DLD1 (cell line): ENCODE measurements around the gene TMEM17.
"Not testable (repeated sequence)": the region's sequence is repeated elsewhere in the genome, so short reads cannot be mapped to it uniquely, and the experiment has no call there.

ENCODE experiments used
- in situ Hi-C: cut with HindIII; loops from 2 replicates; pipeline ENCODE4 v1.10.0; 2017; ENCODE audit warnings: low sequenced_read_pairs

TMEM17 gene

GRCh38 chr2:62505750-62506420, at the start of gene TMEM17:
TSS of gene TMEM17 (minus strand) at chr2:62506195. CDS start at chr2:62506129, 66 bp downstream.
- in situ Hi-C loops, result no loop called here

- in situ Hi-C loops, result no loop called here
Observed at GRCh38 chr2:62554440-62554839, 48.4 kb upstream of the TMEM17 start.

GRCh38 chr2:62550461-62550860, 44.5 kb upstream of the TMEM17 start:
- in situ Hi-C loops, result no loop called here

- in situ Hi-C loops, result no loop called here
Observed at GRCh38 chr2:62547854-62548253, 41.9 kb upstream of the TMEM17 start.

- in situ Hi-C loops, result no loop called here
Observed at GRCh38 chr2:62545261-62545660, 39.3 kb upstream of the TMEM17 start.

- in situ Hi-C loops, result no loop called here
Observed at GRCh38 chr2:62540408-62541168, 34.6 kb upstream of the TMEM17 start.

- in situ Hi-C loops, result no loop called here
Observed at GRCh38 chr2:62539606-62540407, 33.8 kb upstream of the TMEM17 start.

- in situ Hi-C loops, result no loop called here
Observed at GRCh38 chr2:62538756-62539155, 32.8 kb upstream of the TMEM17 start.

GRCh38 chr2:62537814-62538213, 31.8 kb upstream of the TMEM17 start:
- in situ Hi-C loops, result no loop called here

- in situ Hi-C loops, result no loop called here
Observed at GRCh38 chr2:62536873-62537547, 31.0 kb upstream of the TMEM17 start.

GRCh38 chr2:62535521-62535920, 29.5 kb upstream of the TMEM17 start:
- in situ Hi-C loops, result not testable (repeated sequence)

- in situ Hi-C loops, result no loop called here
Observed at GRCh38 chr2:62531594-62531993, 25.6 kb upstream of the TMEM17 start.

- in situ Hi-C loops, result no loop called here
Observed at GRCh38 chr2:62529758-62530157, 23.8 kb upstream of the TMEM17 start.

GRCh38 chr2:62527478-62528210, 21.6 kb upstream of the TMEM17 start:
- in situ Hi-C loops, result no loop called here

GRCh38 chr2:62526531-62527381, 20.8 kb upstream of the TMEM17 start:
- in situ Hi-C loops, result no loop called here

GRCh38 chr2:62525549-62526269, 19.7 kb upstream of the TMEM17 start:
- in situ Hi-C loops, result no loop called here

GRCh38 chr2:62524293-62524941, 18.4 kb upstream of the TMEM17 start:
- in situ Hi-C loops, result no loop called here

- in situ Hi-C loops, result not testable (repeated sequence)
Observed at GRCh38 chr2:62521061-62521460, 15.1 kb upstream of the TMEM17 start.
